GM10248 (cell line): Measurements from ENCODE around the gene SPIRE1.
"Not testable (repeated sequence)": the region's sequence is repeated elsewhere in the genome, so short reads cannot be mapped to it uniquely, and the experiment has no call there.

ENCODE experiments used
- CTCF ChIA-PET: fragments of 300-600 bp; sonication (Branson Sonifier 250); formaldehyde crosslinking; extraction: SDS; loops from one replicate; lab custom pipeline; 2021; ENCODE audit warnings: antibody characterized with exemption; lab: Yijun Ruan, JAX
- POLR2A ChIA-PET: fragments of 350-650 bp; sonication (Branson Sonifier 250); formaldehyde crosslinking; extraction: SDS; loops from one replicate; lab custom pipeline; 2020; ENCODE audit warnings: antibody characterized with exemption; lab: Yijun Ruan, JAX
- DNase-seq: peaks from one replicate; pipeline ENCODE4 v3.0.0; 2012; ENCODE audit errors: extremely low spot score
- CTCF ChIP-seq: IDR thresholded peaks from 2 replicates; pipeline ENCODE4 v1.5.1; 2012; ENCODE audit warnings: mild to moderate bottlenecking, low read depth; ENCODE audit errors: extremely low read depth, missing control alignments, control extremely low read depth

Gene SPIRE1

GRCh38 chr18:12421732-12422131, 236.2 kb downstream of the SPIRE1 start:
- TF ChIP-seq CTCF: no peak
- POLR2A ChIA-PET: no interaction called here
- CTCF ChIA-PET: no interaction called here
- DNase-seq: no peak

- no peak for TF ChIP-seq CTCF
- peak; percentile 39 for DNase-seq
- POLR2A ChIA-PET: interaction anchor here (0.5 kb wide), 1 partner anchor 463 kb away, joined by 3 read pairs; no protein-coding TSS in a partner anchor
- CTCF ChIA-PET: interaction anchor here (1.9 kb wide), 1 partner anchor 11 kb away, joined by 5 read pairs; no protein-coding TSS in a partner anchor
These were observed 237.0 kb downstream of the SPIRE1 start for GRCh38 chr18:12420821-12421421.

- TF ChIP-seq CTCF: no peak
- no peak for DNase-seq
- POLR2A ChIA-PET: no interaction called here
- CTCF ChIA-PET: interaction anchor here (1.0 kb wide), 1 partner anchor 25 kb away, joined by 3 read pairs; no protein-coding TSS in a partner anchor
These were observed 240.2 kb downstream of the SPIRE1 start for GRCh38 chr18:12417687-12418086.

GRCh38 chr18:12416098-12416729, 241.7 kb downstream of the SPIRE1 start:
- POLR2A ChIA-PET: no interaction called here
- CTCF ChIA-PET: no interaction called here
- DNase-seq: no peak
- TF ChIP-seq CTCF: no peak

DNA sequence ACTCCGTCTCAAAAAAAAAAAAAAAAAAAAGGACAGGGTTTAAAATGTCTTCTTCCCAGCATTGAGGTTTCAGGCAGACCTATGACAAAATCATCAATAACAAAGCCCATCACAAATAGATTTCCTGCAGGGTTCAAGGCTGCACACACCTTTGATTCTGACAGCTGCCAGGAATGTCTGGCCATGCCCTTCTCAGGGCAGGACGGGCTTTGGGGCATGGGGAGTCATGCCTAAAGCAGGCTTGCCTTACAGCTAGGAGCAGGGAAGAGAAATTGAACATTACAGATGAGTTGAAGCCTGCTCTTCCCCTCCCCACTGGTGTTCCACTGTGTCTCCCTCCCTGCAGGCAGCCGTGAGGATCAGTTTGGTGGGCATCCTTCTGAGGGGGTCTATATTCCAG, 246.5 kb downstream of the SPIRE1 start:
- CTCF ChIA-PET: no interaction called here
- POLR2A ChIA-PET: interaction anchor here (0.7 kb wide), 1 partner anchor 9 kb away, joined by 3 read pairs; no protein-coding TSS in a partner anchor
- no peak for DNase-seq
- TF ChIP-seq CTCF: no peak

- CTCF ChIA-PET: interaction anchor here (1.6 kb wide), 2 partner anchors 17 to 19 kb away, joined by 3 to 4 read pairs; no protein-coding TSS in a partner anchor
- POLR2A ChIA-PET, DNase-seq: not testable (repeated sequence)
These were observed 247.2 kb downstream of the SPIRE1 start for GRCh38 chr18:12410747-12411146.

GRCh38 chr18:12410081-12410481, 247.8 kb downstream of the SPIRE1 start:
- no peak for TF ChIP-seq CTCF
- CTCF ChIA-PET: interaction anchor here (0.9 to 1.6 kb wide), 4 partner anchors 10 to 19 kb away, joined by 3 to 5 read pairs (median 4); no protein-coding TSS in a partner anchor
- DNase-seq: no peak
- POLR2A ChIA-PET: no interaction called here
